ENCODE data around the gene HP1BP3.

Gene HP1BP3

DNA sequence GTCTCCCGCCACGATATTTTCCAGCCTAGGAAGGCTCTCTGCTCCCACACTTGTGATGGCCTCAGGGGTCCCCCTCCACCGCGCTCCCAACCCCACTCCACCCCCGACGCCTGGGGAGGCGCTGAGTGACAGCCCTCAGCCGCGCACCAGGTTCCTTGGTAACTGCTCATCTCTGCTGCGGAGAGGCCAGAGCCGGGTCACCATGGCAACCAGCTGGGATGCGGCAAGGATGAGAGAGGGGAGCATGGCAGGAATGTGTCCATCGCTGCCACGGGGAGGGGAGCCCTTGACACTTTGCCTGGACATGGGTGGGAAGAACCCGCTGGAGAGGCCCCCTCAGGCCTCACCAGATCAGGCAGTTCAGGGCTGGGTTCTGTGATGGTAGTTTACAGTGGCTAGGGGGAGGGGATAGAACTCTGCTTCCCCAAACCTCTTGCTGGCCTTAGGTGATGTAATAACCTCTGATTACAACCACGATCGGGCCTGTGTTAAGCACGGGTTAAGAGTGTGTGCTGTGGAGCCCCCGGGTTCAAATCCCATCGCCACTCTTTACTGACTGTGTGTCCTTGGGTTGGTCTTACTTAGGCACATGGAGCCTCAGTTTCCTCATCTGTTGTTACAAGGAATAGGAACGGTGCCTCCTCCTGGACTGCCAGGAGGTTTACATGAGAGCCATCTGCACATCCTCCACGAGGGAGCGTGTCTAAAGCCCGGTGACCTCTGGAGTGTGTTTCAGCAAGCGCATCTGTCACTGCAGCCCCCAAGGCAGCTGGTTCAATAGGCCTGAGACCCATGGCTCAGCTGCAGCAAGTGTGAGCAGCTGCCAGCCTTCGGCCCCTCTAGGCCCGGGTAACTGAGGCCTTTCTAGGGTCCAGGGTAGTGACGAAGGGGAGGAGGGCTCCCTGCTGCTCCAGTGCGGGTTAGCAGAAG is 75.6 kb downstream of the HP1BP3 start:
- DNase-seq = no peak

DNA sequence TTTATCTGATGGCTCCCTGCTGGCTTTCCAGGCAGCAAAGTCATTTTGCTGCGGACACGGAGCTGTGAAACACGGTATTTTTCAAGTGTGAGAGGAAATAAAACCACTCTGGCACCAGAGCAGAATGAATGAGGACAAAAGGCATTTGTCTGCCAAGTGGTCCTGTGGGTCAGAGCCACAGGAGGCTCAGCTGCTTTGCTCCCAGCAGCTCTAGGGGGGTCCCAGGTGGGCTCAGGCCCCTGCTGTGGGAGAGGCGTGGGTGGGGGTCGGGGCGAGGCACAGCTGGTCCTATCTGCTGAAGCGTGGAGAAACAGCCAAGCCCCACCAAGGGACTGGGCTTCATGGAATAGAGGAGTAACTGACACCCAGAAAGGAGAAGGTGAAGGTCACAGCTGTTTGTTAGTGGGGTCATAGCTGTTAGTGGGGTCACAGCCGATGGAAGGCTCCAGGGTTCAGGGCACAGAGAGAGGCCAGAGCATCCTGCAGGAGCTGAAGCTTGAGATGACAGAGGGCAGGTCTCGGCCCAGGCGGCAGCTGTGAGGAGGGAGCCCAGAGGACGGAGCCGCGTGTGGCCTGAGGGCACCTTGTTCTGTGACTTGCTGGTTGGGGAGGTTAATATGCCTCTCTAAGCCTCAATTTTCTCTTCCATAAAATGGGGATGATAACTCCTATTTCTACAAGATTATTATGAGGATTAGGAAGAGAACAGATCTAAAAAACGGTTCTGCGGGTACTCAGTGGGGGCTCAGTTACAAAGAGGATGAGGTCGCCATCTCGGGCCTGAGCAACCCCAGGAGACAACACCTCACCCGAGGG is 76.4 kb downstream of the HP1BP3 start:
- no peak for DNase-seq

- no peak for DNase-seq
Measured at GRCh38 chr1:20709868-20710267, 77.2 kb downstream of the HP1BP3 start.

DNA sequence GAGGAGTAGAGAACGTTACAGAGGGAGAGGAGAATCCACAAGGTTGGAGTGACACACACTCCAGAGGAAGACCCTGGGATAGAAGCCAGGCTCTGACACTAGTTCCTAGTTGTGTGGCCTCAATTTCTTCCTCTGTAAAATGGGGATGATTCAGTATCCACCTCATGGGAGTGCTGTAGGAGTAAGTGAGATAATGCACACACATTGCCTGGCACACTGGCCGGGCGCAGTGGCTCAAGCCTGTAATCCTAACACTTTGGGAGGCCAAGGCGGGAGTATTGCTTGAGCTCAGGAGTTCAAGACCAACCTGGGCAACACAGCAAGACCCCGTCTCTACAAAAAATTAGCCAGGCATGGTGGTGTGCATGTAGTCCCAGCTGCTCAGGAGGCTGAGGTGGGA is 78.2 kb downstream of the HP1BP3 start:
- no peak for DNase-seq

- no peak for DNase-seq
Measured at GRCh38 chr1:20708057-20708456, 79.0 kb downstream of the HP1BP3 start.

- DNase-seq = no peak
Measured at GRCh38 chr1:20706841-20707240, 80.3 kb downstream of the HP1BP3 start.

DNA sequence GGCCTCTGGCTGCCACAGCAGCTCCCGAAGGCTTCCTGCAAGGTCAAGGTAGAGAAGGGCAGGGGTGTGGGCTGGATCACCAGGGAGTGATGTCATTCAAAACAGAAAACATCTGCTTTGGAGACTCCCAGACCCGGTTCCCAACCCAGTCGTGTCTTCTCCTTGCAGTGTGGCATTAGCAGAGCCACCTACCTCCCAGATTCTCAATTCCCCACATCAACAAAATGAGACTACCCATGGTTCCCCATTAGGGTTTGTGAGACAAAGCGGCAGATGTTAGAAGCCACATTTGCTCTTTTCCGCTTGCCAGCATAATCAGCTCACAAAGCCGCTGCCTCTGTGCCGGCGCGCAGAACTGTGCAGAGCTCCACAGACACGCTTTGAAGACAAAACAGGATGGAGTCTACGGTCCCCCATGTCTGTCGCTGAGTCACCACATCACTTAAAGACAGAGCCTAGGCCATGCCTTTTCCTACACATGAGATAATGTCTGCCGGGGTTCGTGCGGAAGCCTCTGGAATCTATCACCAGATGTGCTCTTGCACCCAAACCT is 81.8 kb downstream of the HP1BP3 start:
- no peak for DNase-seq

DNA sequence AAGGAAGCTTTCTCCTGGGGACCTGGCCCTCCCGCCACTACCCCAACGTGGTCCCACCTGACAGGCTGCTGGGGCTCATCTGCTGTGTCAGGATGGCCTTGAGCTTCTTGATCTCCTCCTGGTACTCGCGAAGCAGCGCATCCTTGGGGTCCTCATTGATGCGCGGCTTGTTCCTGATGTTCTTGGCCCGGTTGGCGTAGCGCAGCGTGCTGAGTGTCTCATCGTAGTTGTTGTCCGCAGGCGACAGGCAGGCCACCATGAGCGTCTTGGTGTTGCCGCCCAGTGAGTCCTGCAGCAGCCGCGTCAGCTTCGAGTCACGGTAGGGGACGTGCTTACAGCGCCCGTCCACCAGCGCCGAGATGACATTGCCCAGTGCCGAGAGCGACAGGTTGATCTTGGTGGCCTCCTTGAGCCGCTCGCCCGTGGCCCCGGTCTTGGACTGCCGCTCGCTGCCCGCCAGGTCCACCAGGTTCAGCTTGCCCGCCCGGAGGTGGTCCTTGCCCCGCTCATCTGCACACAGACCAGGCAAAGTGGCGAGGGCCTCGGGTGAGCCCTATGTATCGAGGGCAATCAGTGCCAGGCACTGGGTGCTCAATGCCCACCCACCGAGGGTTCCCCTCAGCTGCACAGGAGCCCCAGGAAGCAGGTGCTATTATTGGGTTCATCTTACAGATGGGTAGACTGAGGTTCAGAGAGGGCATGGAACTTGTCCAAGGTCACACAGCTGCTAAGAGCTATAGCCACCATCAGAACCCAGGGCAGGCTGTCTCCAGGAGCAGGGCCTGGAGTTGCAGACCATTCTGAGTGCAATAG is 82.5 kb downstream of the HP1BP3 start:
- DNase-seq = no peak

GRCh38 chr1:20703124-20703756 is 83.9 kb downstream of the HP1BP3 start:
- DNase-seq = no peak

DNA sequence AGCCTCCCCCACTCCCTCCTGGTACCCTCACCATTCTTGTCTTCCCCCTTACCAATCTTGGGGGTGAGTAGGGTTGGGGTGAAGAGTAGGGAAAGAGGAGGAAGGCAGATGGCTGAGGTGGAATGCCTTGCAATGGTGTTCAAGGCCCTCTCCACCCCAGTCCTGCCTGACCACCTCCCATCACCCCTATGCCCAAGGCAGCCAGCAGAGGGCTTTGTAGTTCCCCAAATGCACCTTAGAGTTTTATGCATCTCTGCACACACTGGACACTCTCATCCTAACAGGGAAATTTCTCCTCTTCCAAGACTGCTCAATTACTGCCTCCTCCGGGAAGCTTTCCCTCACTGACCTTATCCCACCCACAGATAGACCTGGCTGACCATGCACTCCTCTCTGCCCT is 84.7 kb downstream of the HP1BP3 start:
- no peak for DNase-seq

- DNase-seq = no peak
Measured at GRCh38 chr1:20701847-20702246, 85.3 kb downstream of the HP1BP3 start.

DNA sequence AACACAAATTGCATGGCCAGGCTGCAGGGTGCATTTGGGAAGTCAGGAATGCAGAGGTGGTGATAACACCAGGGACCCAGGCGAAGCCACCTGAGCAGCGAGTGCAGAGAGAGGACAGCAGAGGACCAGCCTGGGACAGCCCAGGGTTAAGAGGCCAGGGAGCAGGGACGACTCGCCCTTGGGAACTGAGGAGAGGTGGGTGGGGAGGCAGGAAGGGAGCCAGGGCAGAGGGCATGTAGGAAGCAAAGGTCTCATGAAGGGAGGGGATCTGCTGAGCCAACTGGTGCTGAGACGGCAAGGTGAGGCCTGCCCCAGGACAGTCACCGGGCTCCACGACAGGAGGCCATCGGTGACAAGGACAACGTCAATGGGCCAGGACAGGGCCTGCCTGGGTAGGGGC is 85.7 kb downstream of the HP1BP3 start:
- no peak for DNase-seq

DNA sequence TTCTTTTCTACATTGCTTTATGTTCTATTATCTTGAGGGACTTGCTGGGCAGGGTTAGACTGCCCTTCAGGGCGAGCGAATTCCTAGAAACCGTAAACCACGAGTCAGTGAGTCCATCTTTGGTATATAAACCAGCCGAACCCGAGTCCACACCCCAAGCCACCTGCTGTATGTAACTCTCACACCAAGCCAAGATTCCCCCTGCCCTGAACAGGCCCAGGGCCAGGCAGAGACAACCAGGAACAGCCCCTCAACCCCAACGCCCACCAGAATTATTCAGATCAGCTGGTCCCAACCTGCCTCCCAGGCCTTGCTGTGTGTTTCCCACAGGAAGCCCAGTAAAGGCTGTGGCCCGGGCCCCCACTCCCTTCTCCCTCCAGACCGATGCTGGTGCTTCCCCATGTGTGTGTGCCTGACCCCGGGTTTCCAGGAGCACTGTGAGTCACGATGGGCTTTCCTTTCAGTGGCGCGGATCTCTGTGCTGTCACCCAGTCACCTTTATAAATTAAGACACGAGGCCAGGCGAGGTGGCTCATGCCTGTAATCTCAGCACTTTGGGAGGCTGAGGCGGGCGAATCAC is 86.4 kb downstream of the HP1BP3 start:
- DNase-seq = no peak

GRCh38 chr1:20699558-20699957 is 87.5 kb downstream of the HP1BP3 start:
- no peak for DNase-seq

DNA sequence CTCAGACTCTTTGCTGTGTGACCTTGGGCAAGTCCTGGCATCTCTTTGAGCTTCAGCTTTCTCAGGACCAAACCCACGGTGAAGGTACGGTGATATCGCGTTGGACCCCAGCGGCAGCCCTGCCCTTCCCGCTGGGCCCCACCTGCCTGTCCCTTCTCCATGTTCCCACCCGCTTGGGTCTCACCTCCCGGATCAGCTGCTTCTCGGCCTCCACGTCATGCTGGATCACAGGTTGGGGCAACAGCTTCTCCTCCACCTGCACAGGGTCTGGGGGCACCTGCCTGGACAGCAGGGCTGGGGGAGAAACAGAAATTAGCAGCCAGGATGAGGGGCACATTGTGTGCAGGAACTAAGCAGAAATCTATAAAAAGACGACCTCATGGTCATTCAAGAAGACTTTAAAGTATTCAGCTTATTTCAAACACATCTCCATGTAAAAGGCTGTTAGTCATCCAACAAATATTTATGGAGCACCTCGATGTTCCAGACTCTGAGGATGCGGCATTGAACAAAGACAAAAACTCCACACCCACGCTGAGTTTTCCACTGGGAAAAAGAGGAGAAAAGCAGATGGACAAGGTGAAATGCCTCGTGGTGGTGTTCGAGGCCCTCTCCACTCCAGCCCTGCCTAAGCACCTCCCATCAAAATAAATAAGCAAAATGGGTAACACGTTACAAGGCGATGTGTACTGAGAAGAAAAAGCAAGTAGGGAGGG is 88.8 kb downstream of the HP1BP3 start:
- no peak for DNase-seq

GRCh38 chr1:20697563-20697962 is 89.5 kb downstream of the HP1BP3 start:
- no peak for DNase-seq

GRCh38 chr1:20696397-20697333 is 90.4 kb downstream of the HP1BP3 start:
- peak; percentile 72 for DNase-seq

- DNase-seq = no peak
Measured at GRCh38 chr1:20695515-20695914, 91.6 kb downstream of the HP1BP3 start.

GRCh38 chr1:20693623-20694022 is 93.5 kb downstream of the HP1BP3 start:
- no peak for DNase-seq
